T-helper 2 cell treated with Interferon-gamma antibody and Interleukin-4, amounts not matched to agents 100 ng/mL and 5 ng/mL, for 36 hours (primary cell): Measurements from ENCODE around the gene GOLGA1. TPM values are rescaled to one million over a fixed set of nuclear protein-coding genes. Genes with fewer than 3 reads are reported as not detected.

ENCODE experiments used
- intact Hi-C: fragments of 100-400 bp; cut with micrococcal nuclease; formaldehyde crosslinking; loops from one replicate; pipeline ENCODE4 v1.15.1; 2023
- total RNA-seq: library from RNA; stranded (reverse); gene quantifications from 2 replicates; pipeline ENCODE4 v1.2.3, GENCODE V29; 2022

Gene GOLGA1
- total RNA-seq, 1 donor from 2014 or later = 15.3 TPM

- intact Hi-C loops = no loop called here
Observed at GRCh38 chr9:124886866-124887492, 53.9 kb downstream of the GOLGA1 start.

GRCh38 chr9:124886461-124886860, 54.4 kb downstream of the GOLGA1 start:
- intact Hi-C loops = no loop called here

GRCh38 chr9:124885551-124885950, 55.3 kb downstream of the GOLGA1 start:
- intact Hi-C loops = no loop called here

GRCh38 chr9:124884376-124884775, 56.5 kb downstream of the GOLGA1 start:
- intact Hi-C loops = no loop called here

GRCh38 chr9:124882231-124882630, 58.7 kb downstream of the GOLGA1 start:
- intact Hi-C loops = no loop called here

GRCh38 chr9:124881138-124881743, 59.6 kb downstream of the GOLGA1 start:
- intact Hi-C loops = no loop called here

- intact Hi-C loops = no loop called here
Observed at GRCh38 chr9:124880501-124880900, 60.4 kb downstream of the GOLGA1 start.

- intact Hi-C loops = no loop called here
Observed at GRCh38 chr9:124879226-124879625, 61.7 kb downstream of the GOLGA1 start.

GRCh38 chr9:124878518-124878917, 62.4 kb downstream of the GOLGA1 start:
- intact Hi-C loops = no loop called here

GRCh38 chr9:124878021-124878420, 62.9 kb downstream of the GOLGA1 start:
- intact Hi-C loops = no loop called here

- intact Hi-C loops = no loop called here
Observed at GRCh38 chr9:124877021-124877782, 63.7 kb downstream of the GOLGA1 start.

- intact Hi-C loops = no loop called here
Observed at GRCh38 chr9:124875501-124875900, 65.4 kb downstream of the GOLGA1 start.

- intact Hi-C loops = no loop called here
Observed at GRCh38 chr9:124873664-124874063, 67.2 kb downstream of the GOLGA1 start.

- intact Hi-C loops = no loop called here
Observed at GRCh38 chr9:124871156-124871561, 69.7 kb downstream of the GOLGA1 start.

GRCh38 chr9:124870723-124871122, 70.2 kb downstream of the GOLGA1 start:
- intact Hi-C loops = loop anchor here (1.0 kb wide), 1 partner anchor 8 kb away; the partner anchor contains the start of gene ARPC5L

GRCh38 chr9:124869986-124870560, 70.8 kb downstream of the GOLGA1 start:
- intact Hi-C loops = loop anchor here (1.0 to 10.0 kb wide), 7 partner anchors 8 to 1965 kb away; partner anchors contain the start of genes ARPC5L, GOLGA1, PPP6C and PSMB7

- intact Hi-C loops = loop anchor here (1.0 to 10.0 kb wide), 6 partner anchors 72 to 1965 kb away; partner anchors contain the start of genes GOLGA1, PPP6C, PSMB7 and RC3H2
Observed at GRCh38 chr9:124869466-124869985, 71.4 kb downstream of the GOLGA1 start.

GRCh38 chr9:124868511-124869465, 72.1 kb downstream of the GOLGA1 start:
- intact Hi-C loops = loop anchor here (1.0 to 10.0 kb wide), 6 partner anchors 73 to 1964 kb away; partner anchors contain the start of genes GOLGA1, PPP6C, PSMB7 and RC3H2

- intact Hi-C loops = loop anchor here (2.0 to 10.0 kb wide), 2 partner anchors 337 to 1959 kb away; partner anchors contain the start of genes RABEPK and RC3H2
Observed at GRCh38 chr9:124863371-124863871, 77.5 kb downstream of the GOLGA1 start.
